ENCODE data around the gene TCF19. TPM values are rescaled to one million over a fixed set of nuclear protein-coding genes. Genes with fewer than 3 reads are reported as not detected.

The TCF19 gene
- total RNA-seq, 2 donors from 2014 or later: 1.5 to 1.6 TPM

DNA sequence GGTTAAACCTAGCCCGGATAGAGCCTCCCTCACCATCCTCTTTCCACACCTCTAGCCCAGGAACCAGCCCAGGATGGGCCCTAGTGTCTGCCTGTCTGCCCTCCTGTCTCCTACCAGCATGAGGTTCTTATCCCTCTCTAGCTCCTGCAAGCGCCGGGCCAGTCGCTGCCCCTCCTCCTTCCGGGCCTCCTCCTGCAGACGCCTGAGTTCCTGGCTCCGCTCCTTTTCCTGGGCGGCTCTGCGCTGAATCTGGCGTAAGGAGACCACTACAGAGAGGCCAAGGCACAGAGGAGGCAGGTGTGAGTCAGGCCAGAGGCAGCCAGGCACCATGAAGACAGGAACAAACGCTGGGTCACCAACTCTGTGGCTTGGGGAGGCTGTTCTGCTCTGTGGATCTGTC, 15.2 kb upstream of the TCF19 start:
- no peaks in the 10 kb centered on the region for H3K27me3 ChIP-seq
- TF ChIP-seq, protein P1, sequence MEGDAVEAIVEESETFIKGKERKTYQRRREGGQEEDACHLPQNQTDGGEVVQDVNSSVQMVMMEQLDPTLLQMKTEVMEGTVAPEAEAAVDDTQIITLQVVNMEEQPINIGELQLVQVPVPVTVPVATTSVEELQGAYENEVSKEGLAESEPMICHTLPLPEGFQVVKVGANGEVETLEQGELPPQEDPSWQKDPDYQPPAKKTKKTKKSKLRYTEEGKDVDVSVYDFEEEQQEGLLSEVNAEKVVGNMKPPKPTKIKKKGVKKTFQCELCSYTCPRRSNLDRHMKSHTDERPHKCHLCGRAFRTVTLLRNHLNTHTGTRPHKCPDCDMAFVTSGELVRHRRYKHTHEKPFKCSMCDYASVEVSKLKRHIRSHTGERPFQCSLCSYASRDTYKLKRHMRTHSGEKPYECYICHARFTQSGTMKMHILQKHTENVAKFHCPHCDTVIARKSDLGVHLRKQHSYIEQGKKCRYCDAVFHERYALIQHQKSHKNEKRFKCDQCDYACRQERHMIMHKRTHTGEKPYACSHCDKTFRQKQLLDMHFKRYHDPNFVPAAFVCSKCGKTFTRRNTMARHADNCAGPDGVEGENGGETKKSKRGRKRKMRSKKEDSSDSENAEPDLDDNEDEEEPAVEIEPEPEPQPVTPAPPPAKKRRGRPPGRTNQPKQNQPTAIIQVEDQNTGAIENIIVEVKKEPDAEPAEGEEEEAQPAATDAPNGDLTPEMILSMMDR (IDR thresholded peaks at IDR 0.05): no peak
- H3K4me3 ChIP-seq: no peak overlapping the region
- peaks cover 0 to 18% of the 10 kb centered on the region in 2 donors for H3K4me1 ChIP-seq
- H3K27ac ChIP-seq: peak overlapping the region in 1 of 2 donors; percentile 40
- no peaks in the 10 kb centered on the region for H3K9me3 ChIP-seq
- peaks cover 7% of the 10 kb centered on the region for H3K36me3 ChIP-seq
- DNase-seq (ENCODE audit: low spot score): peak; percentile 74

DNA sequence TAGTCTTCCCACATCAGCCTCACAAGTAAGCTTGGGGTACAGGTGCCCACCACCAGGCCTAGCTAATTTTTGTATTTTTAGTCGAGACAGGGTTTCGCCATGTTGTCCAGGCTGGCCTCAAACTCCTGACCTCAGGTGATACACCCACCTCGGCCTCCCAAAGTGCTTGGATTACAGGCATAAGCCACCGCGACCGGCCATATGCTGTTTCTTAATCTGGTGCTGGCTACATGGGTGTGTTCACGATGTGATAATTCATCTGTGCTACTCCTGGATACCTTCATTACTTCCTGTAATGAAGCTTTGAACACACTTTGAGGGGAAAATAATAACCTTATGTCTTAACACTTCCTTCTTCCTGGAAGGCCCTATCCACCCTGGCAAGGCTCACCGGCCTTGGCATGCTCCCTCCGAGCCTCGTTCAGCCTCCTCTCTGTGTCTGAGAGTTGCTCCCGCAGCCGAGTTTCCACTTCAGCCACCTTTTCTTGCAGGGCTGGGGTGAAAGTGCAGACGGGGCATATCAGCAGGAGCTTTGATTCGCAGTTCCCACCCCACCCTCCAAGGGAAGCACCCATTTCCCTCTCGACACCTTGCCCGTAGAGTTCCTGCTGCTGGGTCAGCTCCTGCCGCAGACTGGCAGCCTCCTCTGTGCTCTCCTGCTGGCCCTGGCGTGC, 14.0 kb upstream of the TCF19 start:
- Histone ChIP-seq H3K36me3 (peaks cover 7% of the 10 kb centered on the region), H3K4me3 (no peak overlapping the region), H3K27me3 (no peaks in the 10 kb centered on the region), H3K27ac (no peak overlapping the region), H3K4me1 (peaks cover 0 to 14% of the 10 kb centered on the region in 2 donors), H3K9me3 (no peaks in the 10 kb centered on the region)
- TF ChIP-seq, protein P1 (IDR thresholded peaks at IDR 0.05): no peak
- DNase-seq (ENCODE audit: low spot score): no peak

DNA sequence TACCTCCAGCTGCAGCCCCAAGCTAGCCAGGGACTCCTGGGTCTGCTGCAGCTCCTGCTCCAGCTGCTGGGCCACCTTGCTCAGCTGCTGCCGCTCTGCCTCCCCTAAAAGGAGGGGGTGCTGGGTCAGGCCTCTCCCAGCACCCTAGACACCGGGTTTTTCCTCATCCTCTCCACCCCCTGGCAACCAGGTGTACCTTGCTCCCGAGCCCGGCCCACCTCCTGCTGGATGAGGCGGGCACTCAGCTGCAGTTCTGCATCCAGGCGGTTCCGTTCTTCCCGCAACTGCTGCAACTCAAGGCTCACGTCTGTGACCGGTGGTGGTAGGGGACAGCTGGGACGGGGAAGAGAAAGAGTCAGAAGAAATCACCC, 13.4 kb upstream of the TCF19 start:
- no peak for DNase-seq (ENCODE audit: low spot score)
- TF ChIP-seq, protein P1 (IDR thresholded peaks at IDR 0.05): no peak
- Histone ChIP-seq H3K9me3 (no peaks in the 10 kb centered on the region), H3K27ac (no peak overlapping the region), H3K27me3 (no peaks in the 10 kb centered on the region), H3K36me3 (peaks cover 11% of the 10 kb centered on the region), H3K4me3 (no peak overlapping the region), H3K4me1 (peaks cover 0 to 13% of the 10 kb centered on the region in 2 donors)

DNA sequence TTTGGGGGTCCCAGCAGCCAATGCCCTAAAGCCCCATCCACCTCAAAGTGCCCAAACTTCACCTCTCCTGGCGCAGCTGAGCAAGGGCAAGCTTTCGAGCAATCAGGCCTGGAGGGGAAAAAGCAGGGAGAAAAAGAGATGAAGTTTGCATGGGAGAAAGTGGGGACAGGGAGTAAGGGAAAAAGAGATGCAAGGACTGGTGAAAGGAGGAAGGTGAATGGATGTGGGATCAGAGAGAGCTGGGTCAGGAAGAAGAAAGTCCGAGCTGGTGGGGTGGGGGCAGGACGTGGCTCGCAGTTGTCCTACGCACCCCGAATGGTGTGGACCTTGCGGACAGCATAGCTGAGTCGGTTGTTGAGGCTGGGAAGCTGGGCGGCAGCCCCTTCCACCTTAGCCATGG, 13.0 kb upstream of the TCF19 start:
- Histone ChIP-seq H3K4me3 (no peak overlapping the region), H3K36me3 (peaks cover 15% of the 10 kb centered on the region), H3K27me3 (no peaks in the 10 kb centered on the region), H3K9me3 (no peaks in the 10 kb centered on the region), H3K27ac (no peak overlapping the region), H3K4me1 (peaks cover 0 to 13% of the 10 kb centered on the region in 2 donors)
- TF ChIP-seq, protein P1 (IDR thresholded peaks at IDR 0.05): no peak
- no peak for DNase-seq (ENCODE audit: low spot score)

DNA sequence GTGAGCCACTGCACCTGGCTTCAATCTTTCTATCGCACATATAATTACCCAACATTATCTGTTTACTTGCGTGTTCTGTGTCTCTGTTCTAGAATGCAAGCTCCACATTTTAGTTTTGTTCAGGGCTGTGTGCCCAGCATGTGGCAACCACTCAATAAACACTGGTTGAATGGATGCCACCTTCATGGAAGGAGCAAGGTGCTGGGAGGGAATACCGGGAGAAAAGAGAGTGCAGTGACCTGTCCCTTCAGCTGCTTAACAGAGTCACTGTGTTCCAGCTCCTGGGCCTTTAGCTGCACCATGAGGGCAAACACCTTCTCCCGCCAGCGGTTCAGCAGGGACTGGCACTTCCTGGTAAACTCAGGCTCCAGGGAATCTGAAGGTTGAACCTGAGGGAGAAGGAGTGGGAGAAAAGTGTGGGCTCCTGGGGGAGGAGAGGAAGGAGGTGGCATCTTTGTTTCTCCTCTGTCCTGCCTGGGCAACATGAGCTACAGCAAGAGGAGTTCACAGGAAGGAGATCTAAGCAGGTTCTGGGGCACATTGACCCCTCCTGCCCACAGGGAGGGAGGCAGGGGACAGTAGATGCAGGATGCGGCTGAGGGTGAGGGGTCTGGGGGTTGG, 8.5 kb upstream of the TCF19 start:
- TF ChIP-seq, protein P1 (IDR thresholded peaks at IDR 0.05): no peak

More for the DNA sequence above, 8.5 kb upstream of the TCF19 start:
- no peak for DNase-seq (ENCODE audit: low spot score)
- Histone ChIP-seq H3K9me3 (no peaks in the 10 kb centered on the region), H3K4me1 (no peaks in the 10 kb centered on the region), H3K36me3 (peaks cover 25% of the 10 kb centered on the region), H3K27me3 (no peaks in the 10 kb centered on the region), H3K27ac (no peak overlapping the region), H3K4me3 (no peak overlapping the region)
